GM10847 (cell line): Measurements from ENCODE around the gene PIWIL1.

Experiments
- POLR2A ChIP-seq: IDR thresholded peaks from 2 replicates; pipeline ENCODE4 v1.6.1; 2011; ENCODE audit not compliant: insufficient read length; ENCODE audit errors: extremely low read depth

The PIWIL1 gene

DNA sequence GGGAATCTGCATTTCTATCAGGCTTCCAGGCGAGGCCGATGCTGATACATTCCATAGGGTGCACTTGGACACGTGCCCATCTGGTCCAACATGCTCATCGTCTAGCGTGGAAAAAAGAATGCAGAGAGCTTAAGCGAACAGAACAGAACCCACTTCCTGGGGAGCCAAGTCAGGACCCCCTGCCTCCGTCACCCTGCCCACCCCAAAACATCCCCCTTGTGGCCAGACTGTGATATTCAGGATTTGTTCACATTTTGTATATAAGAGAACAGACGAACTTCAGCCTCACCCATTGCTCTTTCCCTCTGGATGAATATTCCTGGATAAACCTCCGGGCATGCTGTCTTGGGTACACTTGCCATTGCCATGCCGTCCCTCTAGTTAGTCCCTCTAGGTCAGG, 4.3 kb upstream of the PIWIL1 start:
- TF ChIP-seq POLR2A: no peak

DNA sequence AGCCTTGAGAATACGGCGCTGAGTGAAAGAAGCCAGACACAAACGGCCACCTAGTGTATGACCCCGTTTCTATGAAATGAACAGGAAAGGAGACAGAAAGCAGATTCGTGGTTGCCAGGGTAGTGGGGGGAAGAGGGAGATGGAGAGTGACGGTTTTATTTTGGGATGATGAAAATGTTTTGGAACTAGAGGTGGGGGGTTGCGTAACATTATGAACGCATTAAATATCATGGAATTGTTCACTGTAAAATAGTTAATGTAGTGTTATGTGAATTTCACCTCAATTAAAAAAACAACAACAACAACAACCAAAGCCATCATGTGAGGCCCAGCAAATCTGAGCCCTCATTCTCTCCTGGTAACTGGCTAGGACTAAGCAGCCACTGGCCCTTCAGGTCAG, 3.3 kb upstream of the PIWIL1 start:
- no peak for TF ChIP-seq POLR2A

DNA sequence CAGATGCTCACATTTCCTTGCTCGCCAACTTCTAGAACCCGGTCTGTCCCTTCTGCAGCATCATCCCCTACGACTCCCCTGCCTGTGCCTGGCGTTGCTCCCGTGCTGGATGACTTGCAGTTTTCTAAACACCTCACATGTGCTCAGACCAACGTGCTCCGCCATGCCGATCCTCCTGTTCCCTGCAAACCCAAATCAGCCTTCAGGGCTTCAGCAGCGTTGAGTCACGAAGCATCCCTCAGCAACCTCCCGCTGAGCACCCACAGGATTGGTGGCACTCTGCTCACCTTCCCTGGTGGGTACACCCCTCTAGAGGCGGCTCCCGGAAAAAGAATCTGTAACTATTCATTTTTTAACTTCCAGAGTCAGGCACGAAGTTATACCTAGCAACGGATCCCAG, 2.8 kb upstream of the PIWIL1 start:
- no peak for TF ChIP-seq POLR2A

DNA sequence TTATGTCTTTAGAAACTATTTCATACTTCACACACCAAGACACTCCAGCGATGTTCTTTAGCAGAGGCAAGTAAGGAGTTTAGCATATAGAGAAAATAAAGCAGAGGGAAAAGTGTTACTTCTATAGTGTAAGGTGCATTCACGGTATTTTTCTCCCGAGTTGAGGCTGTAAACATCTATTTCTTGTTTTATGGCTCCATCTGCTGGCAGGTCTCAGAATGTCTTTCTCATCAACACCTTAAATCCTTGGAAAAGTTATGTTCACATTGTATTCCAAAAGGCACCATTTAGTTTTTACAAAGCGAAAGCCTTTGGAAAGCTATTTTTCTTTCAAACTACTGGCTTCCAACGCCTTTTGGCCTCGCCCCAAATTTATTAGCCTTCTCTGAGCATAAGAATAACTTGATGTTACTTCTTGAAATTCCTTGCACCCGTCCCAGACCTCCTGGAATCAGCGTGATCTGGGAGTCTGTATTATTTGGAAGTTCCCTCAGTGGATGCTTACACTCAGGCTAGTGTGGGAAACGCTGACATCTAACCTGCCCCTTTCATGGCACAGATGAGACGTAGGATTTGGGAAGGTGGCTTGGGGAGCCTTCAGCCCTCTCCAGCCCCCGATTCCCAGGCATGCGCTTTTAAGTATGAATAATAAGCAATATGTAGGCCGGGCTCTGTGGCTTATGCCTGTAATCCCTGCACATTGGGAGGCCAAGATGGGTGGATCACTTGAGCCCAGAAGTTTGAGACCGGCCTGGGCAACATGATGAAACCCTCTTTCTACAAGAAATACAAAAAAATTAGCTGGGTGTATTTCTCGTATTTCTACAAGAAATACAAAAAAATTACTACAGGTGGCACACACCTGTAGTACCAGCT, 1.9 kb upstream of the PIWIL1 start:
- no peak for TF ChIP-seq POLR2A

DNA sequence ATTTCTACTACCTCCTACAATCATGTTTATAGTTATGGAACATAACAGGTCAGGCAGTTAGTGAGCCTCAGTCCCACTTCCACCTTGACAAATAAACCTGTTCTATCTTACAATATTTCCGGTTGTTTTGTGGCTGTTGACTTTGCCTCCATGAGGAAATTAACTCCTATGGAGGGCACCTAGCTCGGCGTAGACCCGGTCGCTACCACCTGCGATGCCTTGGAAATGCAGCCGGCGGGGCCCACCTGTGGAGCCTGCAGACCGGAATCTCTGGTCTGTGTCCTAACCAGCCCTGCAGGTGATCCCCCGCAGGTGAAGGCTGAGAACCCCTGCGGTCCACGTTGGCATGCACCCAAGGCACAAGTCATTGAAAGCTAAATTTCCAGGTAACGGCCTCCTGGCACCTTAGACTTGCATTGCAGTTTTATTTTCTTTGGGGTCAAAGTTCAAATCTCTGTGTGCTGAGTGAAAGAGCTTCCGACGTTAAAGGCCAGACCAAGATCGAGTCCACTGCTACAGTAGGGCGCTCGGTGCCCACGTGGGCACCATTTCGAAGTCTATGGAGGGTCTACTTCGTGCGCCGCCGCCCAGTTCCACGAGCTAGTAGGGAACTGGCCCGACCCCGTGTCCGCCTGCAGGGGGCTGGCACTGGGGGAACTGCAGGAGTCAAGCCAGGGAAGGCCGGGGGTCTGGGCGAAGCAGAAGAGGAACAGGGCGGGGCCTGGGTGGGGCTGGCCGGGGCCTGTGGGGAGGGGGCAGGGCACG, 782 bp upstream of the PIWIL1 start:
- no peak for TF ChIP-seq POLR2A

DNA sequence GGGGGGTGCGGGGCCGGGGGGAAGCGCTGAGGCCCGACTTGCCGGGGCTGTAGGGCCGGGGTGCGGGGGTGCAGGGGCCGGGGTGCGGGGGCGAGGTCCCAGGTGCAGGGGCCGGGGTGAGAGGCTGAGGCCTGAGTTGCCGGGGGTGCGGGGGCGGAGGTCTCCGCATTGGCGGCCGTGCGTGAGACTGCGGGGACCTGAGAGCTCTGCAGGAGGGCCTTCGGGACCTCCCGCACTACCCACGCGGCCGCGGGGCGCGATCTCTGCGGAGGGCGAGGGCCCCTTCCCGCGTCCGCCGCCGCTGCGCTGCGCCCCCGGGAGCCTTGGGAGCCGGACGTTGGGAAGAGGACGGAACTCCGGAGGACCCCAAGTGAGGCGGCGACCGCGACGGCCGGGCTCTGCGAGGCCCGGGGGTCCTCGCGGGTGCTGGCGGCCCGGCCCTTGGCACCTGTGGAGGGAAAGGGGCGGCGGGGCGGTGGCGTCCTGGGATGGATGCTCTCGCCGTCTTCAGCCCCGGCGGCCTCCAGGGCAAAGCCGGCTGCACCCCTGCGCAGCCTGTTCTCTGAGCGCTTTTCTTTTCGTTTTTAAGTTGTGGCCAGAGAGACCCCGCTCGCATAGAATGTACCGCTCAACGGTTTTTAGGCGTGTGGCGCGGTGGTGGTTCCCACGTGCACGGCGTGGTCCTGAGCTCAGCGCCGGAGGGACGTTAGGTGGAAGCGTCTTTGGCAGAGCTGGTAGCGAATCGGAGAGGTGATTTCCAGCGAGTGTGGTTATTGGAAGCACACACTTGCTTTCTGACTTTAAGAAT, 1.3 kb downstream of the PIWIL1 start:
- no peak for TF ChIP-seq POLR2A

DNA sequence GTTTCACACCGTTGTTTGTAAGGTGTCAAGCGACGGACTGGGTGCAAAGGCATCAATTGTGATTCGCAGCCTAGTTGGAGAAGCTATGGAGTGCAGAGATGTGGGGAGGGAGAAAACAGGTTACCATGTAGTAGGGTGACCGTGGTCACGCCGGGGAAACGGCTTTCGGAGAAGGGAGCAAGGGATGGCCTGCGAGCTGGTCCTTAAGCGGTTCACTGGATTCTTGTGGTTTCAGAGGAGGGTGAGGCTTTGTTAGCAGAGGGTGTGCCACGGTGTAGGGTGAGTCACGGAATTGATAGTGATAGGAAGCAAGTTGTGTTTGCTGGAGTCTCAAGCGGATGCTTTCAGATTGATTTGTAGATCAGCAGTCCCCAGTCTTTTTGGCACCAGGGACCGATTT, 2.3 kb downstream of the PIWIL1 start:
- TF ChIP-seq POLR2A: no peak

DNA sequence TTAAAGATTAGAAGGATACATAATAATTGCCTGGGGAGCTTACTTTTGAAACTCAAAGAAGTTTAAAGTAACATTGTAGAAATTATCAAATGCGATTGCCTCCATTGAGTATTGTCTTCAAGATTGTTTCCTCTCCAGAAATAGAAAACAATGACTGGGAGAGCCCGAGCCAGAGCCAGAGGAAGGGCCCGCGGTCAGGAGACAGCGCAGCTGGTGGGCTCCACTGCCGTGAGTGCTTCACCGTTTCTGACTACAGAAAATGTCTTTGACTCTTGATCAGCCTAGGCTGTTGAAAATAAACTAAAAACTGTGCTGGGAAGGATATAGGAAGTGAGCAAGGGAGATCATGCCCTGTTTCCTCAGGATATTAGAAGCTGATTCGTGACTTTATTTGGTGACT, 4.8 kb downstream of the PIWIL1 start:
- TF ChIP-seq POLR2A: no peak

DNA sequence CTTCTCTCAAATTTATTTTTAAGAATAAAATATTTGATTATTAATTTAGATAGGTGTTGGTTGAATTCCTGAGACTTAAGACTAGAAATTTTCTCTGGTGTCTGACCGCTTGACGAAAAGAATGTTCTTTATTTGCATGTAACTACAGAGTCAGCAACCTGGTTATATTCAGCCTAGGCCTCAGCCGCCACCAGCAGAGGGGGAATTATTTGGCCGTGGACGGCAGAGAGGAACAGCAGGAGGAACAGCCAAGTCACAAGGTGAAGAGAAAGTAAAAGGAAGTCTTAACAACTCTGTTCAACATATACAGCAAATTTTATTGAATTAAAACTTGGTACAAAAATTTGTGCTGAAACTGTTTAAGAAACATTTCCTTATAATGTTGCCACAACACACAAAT, 5.2 kb downstream of the PIWIL1 start:
- no peak for TF ChIP-seq POLR2A

DNA sequence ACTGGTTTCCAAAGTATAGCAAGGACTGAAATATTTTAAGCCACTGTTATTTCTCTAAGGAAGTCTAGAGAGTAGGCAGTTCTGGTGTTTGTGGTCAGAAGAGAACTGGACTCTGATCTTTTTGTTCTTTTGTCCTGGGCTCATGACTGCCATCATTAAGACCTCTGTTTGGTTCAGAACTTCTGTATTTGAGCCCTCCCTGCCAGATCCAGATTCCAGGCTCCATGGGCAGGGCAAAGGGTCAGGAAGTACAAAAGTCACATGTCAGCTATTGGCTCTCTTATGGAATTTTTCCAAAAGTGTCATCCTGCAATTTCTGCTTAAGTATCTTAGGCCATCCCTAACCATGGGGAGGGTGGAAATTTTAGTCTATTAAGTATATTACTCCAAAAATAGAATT, 6.8 kb downstream of the PIWIL1 start:
- TF ChIP-seq POLR2A: no peak

DNA sequence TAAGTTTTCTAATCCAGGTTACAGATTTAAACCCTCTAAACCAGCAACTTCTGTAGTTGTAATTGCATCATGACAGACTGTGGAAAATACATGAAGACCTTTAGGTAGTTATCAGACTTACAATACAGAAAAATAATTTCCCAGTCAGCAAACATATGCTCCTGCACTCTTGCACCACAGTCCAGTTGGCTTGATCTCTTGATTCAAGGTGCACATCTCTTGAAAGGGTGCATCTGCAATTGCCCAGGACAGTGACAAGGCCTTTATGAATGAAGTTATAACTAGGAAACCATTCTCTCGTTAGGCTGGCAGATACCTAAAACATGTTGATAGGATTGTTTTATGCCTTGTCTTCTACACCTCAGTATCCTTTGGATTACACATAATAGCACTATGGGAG, 7.6 kb downstream of the PIWIL1 start:
- TF ChIP-seq POLR2A: no peak

DNA sequence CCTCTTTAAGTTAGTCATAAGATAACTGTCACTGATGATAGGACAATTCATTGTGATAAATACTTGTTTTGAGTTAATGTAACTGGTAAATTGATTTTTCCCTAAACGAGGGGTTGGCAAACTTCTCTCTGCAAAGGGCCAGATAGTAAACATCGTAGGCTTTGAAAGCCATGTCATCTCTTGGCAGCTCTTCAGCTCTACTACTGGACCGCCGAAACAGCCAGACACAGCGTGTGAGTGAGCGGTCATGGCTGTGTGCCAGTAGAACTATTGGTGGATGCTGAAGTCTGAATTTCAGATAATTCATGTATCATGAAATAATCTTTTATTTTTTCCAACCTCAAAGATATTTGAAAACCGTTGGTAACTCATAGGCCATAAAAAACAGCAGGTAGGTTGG, 9.9 kb downstream of the PIWIL1 start:
- no peak for TF ChIP-seq POLR2A

DNA sequence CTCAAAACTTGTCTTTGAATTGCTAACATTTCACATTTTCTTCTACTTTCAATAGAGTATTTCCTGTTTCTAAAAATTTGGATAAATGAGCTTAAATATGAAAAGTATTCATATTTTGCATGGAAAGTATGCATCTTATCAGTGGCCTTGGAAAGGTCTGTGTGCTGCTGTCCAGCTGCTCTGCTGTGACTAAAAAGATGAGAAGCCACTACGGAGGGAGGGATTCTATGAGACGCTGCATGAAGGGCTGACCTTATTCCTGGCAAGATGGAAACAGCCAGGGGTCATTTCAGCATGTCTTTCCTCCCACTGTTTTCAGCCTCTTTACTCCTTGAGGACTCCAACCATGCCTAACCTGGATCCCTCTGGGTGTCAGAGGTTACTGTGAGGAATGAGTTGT, 13.0 kb downstream of the PIWIL1 start:
- TF ChIP-seq POLR2A: no peak

DNA sequence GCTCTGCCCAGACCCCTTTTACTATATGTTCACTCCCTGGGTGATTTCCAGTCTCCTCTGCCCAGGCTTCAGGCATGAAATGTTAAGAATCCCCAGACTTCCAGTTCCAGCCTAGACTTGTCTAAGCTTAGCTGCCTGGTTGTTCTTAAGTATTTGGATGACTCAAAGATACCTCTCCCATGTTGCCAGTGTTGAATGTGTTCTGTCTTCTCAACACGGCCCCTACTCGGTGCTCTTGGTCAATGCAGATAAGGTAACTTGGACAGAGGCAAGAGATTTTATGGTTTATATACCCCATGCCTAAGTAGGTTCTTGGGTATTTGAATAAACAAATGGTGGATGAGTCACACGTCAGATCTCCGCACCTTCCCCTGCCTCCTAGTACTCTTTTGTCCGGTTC, 13.6 kb downstream of the PIWIL1 start:
- TF ChIP-seq POLR2A: no peak

DNA sequence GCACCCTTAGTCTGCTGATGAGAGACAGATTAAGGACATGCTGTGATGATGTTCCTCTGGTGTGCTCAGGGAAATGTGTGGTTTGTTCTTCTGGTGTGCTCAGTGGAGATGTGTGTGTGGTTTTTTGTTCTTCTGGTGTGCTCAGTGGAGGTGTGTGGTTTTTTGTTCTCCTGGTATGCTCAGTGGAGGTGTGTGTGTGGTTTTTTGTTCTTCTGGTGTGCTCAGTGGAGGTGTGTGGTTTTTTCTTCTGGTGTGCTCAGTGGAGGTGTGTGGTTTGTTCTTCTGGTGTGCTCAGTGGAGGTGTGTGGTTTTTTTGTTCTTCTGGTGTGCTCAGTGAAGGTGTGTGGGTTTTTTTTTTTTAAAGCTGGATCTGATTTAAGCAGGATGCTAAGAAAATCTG, 15.4 kb downstream of the PIWIL1 start:
- TF ChIP-seq POLR2A: no peak

DNA sequence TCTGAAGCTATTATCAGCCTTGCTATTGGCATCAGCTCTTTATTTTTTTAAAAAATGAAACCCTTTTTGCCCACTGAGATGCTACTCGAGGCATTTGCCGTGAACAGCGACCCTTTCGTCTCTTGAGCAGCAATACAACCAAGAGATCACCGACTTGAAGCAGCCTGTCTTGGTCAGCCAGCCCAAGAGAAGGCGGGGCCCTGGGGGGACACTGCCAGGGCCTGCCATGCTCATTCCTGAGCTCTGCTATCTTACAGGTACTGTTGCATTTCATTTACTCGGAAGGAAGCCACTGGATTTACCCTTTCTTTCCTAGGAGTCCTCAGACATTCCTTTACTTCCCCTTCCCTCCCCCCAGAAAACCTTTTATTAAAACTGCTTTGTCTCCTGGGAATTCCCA, 16.7 kb downstream of the PIWIL1 start:
- no peak for TF ChIP-seq POLR2A
